Measurements from ENCODE around the gene MAGI2.

Gene MAGI2

DNA sequence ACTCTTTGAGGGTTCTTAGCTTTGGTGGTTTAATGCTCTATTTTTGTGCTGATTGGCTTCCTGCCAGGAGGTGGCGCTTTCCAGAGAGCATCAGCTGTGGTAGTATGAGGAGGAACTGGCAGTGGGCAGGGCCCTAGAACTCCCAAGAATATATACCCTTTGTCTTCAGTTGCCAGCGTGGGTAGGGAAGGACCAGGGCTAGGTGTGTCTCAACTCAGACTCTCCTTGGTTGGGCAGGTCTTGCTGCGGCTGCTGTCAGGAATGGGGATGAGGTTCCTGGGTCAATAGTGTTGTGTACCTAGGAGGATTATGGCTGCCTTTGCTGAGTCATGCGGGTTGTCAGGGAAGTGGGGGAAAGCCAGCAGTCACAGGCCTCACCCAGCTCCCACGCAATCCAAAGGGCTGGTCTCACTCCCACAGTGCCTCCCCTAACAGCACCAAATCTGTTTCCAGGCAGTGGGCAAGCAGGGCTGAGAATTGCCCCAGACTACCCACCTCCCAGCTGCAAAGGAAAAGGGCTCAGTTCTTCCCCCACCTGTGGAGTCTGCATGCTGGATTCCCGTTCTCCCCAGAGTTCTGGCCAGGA is 1463.4 kb downstream of the MAGI2 start:
- in situ Hi-C loops (cut with HindIII; ENCODE audit: low sequenced_read_pairs), result no loop called here

DNA sequence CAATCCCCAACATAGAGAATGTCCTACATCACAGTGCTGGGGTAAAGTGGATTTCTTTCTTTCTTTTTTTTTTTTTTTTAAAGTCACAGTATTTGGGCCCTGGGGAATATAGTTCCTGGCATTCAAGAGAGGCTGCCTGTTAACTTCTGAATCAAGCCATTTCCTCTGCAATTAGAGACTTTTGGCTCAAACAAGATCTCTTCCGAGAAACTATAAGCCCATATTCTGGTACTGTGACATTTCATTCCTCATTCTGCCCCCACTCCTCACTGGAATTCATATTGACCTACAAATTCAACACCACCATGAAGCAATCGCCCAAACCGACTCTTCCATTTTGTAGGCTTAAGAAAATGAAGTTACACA is 1467.5 kb downstream of the MAGI2 start:
- in situ Hi-C loops (cut with HindIII; ENCODE audit: low sequenced_read_pairs), result no loop called here

DNA sequence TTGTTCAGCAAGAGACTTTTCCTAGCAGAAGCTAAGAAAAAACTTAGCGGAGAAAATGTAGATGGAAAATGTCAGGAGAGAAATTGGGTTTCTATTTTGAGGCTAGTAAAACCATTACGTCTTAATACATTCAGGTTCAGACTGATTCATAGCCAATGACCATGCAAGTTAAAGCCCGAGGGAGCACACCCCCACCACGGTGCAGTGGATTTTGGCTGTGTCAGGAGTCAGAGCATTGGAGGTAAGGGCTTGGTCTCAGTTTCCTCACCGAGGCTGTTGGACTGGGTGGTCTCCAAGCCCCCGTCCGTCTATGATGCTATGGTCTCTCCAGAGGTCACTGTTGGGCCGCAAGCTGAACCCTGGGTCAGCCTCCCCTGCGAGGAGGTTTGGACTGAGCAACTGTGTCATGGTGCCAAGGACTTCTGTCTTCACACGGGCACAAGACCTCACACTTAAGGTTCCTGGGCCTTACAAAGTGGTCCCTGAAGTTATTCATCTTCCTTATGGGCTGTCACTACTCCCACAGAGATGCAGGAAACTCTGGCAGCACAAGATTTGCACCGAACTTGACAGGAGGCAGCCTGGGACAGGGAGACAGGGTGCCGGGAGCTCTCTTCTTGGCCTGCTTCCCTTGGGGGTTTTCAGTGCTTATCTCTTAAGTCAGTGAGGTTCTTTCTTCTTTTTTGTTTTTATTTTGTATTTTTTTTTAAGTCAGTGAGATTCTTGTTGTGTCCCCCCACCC is 1468.1 kb downstream of the MAGI2 start:
- in situ Hi-C loops (cut with HindIII; ENCODE audit: low sequenced_read_pairs), result no loop called here

DNA sequence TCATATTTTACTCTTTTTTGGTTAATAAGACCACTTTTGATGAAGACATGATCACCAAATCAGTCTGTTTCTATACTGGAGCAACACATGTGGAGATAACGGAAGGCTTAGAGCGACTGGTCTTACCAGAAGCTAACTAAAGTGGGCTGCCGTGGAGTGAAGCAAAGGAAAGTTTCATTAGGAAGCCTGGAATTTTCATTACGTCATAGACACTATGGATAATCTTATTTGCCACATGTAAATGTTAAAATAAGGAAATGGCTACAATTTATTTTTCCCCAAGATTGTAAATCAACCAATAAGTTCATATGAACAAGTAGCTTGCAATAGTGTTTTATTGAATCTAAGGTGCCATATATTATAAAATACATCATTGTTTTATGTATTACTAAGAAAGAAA is 1469.5 kb downstream of the MAGI2 start:
- in situ Hi-C loops (cut with HindIII; ENCODE audit: low sequenced_read_pairs), result no loop called here

- in situ Hi-C loops (cut with HindIII; ENCODE audit: low sequenced_read_pairs), result no loop called here
These were observed 1470.4 kb downstream of the MAGI2 start for GRCh38 chr7:77982926-77983550.

- in situ Hi-C loops (cut with HindIII; ENCODE audit: low sequenced_read_pairs), result no loop called here
These were observed 1473.3 kb downstream of the MAGI2 start for GRCh38 chr7:77980087-77980713.

DNA sequence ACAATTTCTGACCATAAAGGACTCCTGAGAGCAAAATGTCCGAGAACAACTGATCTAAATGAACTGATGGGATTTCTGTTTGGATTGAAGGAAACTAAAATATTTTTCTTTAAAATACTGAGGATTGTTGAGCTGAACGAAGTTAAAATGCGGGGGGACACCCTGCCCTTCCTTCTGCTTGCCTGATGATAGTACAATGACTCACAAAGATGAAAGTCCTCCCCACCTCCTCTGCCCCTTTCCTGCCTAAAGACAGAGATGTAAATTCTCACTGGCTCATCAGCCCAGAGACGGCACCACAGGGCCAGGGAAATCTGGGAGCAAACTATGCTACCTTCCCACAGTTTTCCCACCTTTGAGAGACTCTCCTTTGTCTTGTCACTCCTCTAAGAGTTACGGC is 1474.2 kb downstream of the MAGI2 start:
- in situ Hi-C loops (cut with HindIII; ENCODE audit: low sequenced_read_pairs), result no loop called here

- in situ Hi-C loops (cut with HindIII; ENCODE audit: low sequenced_read_pairs), result no loop called here
These were observed 1477.6 kb downstream of the MAGI2 start for GRCh38 chr7:77975672-77976480.

- in situ Hi-C loops (cut with HindIII; ENCODE audit: low sequenced_read_pairs), result no loop called here
These were observed 1481.7 kb downstream of the MAGI2 start for GRCh38 chr7:77971726-77972125.

DNA sequence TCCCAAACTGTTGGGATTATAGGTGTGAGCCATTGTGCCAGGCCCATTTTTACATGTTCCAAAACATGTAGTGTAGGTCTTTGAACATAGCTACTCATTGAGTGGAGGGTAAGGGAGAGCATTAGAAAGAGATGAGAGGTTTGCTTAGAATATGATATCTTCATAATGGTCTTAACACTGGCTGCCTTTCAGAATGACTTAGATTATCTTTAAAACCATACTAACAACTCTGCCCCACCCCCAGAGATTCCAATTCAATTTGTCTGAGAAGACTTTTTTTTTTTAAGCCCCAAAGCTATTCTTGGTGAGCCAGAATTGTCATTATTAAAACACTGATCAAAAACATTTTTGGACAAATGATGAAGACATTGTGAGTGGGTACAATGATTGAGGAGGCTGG is 1486.0 kb downstream of the MAGI2 start:
- in situ Hi-C loops (cut with HindIII; ENCODE audit: low sequenced_read_pairs), result no loop called here

Data from endothelial cell of hepatic sinusoid (primary cell).